DMS53 treated with DMSO at 0.1 percent for 48 hours (cell line): ENCODE results near the gene FMNL1.

ENCODE experiments used
- DNase-seq: peaks from one replicate; lab custom pipeline; 2025; ENCODE audit not compliant: unreplicated experiment; lab: John Stamatoyannopoulos, UW

FMNL1 gene

DNA sequence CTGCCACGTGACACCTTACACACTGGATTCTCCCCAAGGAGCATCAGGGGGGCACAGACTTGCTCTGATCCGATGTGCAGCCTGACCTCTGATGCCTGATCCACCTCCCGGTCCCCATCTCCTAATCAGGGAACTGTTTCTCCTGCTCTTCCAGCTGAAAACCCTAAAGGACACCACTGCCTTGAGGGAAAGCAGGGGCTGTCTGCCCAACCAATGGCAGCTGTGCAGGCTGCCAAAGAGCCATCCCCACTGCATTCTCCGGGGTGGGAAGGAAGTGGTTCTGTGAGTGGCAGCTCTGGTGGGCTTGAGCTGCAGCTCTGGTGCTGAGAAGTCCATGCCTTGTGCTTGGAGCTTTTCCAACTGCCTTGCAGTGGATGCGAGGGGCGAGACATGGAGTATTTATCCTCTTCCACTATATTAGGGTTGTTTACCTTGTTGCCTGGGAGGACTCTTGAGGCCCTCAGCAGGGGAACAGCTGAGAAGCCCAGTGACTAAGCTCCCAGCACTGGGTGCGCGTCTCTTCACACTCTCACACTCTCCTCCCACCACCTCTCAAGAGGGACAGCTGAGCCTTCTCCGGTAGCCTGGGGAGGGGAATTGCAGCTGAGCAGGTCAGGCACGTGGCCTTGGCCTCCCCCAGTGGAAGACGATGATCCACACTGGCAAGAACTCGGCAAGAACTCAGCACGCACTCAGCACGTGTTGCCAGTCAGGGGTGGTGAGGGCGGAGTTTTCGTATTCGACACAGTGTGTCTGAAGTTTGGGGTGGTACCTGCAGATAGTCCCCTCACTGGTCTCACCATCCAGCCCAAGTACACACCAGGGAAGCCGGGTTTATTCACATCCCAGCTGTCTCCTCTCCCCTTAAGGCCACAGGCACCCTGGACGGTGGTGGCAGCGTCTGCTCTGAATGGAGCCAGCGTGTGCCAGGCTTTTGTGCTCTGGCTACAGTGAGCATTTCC is 61.3 kb downstream of the FMNL1 start:
- peak; percentile 89 for DNase-seq

- no peak for DNase-seq
Measured at GRCh38 chr17:45283711-45284110, 62.0 kb downstream of the FMNL1 start.

DNA sequence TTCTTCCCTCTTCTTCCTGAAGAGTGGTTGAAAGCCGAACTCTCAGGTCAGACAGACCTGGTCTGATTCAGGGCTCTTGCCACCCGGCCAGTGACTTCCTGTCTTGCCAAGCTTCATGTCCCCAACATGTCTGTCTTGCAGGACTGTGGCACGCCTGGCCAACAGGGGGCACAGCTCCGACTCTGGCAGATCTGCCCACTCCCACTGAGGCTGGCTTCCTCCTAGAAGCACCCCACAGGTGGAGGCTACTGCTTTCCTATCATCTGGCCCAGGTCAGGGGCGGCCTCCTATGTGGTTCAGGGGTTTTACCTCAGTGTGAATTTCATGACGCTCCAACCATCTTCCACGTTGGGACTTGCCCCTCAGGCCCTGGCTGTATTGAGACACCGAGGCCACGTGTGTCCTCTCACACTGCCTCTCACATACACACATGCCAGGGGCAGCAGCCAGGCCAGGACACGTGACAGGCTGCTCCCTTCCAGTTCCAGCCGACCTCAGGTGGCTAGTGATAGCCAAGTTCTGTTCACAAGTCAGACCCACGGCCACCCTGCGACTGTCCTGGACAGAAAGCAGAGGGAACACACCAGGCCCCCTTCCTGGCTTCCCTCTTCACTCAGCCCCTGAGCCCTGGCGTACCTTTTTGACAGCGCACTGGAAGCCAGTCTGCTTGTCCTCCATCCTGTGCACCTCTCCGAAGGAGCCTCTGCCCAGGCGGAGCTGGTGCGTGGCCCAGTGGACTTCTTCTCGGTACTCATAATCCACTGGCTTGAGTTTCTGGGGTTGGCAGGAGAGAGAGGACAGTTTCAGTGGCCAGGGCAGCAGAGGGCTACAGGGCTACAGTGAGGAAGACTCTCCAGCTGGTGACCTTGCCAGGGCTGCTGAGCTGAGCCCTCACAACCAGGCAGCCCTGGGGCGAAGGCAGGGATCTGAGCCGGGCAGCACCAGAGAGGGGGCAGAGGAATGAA is 62.8 kb downstream of the FMNL1 start:
- no peak for DNase-seq

- no peak for DNase-seq
Measured at GRCh38 chr17:45286286-45286685, 64.6 kb downstream of the FMNL1 start.

DNA sequence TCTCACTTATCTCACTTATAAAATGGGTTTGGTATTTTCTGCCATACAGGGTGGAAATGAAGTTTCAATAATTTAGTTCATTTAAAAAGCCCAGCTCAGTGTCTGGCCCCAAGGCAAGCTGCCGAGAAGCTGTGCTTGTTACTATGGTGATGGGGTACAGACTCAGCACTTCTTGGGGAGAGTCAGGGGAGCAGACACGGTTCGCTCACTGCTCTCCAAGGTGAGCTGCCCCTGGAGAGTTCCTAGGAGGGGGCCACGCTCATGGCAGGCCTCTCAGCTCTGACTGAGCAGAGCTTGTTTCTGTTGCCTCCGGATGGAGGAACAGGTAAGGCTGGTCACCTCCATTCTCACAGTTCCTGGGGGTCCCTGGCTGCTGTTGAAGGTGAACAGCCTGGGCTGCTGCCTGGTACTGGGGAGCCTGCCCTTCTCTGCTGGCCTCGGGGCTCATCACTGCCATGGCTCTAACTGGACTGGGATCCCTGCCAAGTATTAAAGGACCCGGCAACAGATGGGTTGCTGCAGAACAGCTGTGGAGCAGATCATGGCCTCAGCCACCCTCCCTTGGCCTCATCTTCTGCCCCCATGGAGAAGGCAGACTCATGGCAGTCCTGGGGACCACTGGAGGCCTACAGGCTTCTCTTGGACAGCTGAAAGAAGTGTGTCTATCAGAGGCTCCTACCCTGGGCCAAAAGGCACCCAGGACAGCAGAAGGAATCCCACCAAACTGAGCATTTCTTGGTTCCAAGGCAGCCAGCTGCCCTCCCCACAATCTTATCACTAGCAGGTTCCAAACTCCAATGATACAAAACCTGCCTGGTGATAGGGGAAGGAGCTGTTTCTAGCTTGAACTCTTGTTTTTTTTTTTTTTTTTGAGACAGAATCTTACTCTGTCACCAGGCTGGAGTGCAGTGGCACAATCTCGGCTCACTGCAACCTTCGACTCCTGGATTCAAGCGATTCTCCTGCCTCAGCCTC is 66.1 kb downstream of the FMNL1 start:
- DNase-seq: no peak

GRCh38 chr17:45288825-45289224 is 67.1 kb downstream of the FMNL1 start:
- no peak for DNase-seq

DNA sequence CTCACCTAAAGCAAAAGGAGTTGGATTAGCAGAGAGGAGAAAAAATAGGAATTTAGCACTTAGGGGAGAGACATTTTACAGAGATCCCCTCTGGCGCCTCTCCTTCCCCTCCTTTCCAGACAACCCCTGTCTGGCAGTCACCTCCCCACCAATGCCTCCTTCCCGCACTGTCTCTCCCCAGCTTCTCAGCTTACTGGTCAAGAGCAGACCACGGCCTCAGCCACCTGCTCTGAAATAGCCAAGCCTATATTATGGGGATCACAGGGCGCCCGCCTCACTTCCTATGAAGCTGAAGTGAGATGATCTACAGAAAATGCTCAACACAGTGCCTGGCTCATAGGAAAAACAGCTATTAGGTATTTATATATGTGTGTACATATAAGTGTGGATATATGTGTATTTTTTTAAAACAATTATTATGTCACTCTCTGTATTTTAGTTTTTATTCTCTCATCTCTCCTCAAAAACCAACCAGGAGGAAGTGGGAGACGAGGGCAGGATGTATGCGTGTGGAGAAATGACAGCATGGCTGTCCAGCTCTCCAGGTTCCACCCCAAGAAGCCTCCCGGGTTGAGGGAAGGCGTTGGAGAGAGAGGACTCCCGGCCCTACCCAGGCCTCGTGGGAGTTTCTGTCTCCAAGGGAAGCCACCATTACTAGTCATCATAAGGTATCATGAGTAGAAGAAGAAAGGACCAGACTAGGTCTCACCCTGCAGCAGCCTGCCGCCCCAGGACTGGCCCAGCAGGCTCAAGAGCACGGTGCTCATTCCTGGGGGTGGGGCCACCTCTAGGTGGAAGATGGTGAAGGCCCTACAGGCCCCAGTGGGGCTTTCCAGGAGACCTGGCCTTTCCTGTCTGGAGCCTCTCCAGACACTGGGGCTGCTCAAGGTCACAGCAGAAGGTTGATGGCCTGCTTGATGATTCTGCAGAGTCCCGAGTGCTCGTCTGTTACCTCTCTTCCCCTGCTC is 67.9 kb downstream of the FMNL1 start:
- DNase-seq: no peak

- DNase-seq: no peak
Measured at GRCh38 chr17:45290269-45290765, 68.6 kb downstream of the FMNL1 start.

DNA sequence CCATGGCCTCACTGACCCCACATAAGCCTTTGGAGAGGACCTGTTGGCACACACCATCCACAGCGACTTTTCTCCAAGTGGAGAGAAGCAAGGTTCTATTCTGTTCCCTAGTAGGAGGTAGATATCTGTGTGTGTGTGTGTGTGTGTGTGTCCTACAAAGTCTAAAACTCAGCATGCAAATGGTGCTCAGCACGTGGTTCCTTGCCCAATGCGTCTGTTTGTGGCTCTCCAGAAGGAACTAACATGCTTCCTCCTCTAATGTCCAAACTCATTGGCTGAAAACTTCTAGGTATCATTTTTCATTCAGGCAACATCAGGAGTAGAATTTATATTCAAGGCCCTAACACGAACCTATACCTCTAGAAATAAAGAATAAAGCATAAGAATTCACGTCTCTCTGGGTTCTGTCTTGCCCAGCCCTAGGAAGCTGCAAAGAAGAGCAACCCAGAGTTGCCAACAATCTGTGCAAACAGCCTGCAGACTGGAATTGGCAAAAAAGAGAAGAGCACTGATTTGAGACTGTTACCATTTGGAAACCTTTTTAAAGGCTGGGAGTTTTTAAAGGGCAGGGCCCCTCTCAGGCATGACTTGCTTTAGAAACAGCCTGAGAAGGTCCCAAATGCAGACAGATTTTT is 69.6 kb downstream of the FMNL1 start:
- no peak for DNase-seq

GRCh38 chr17:45292696-45293412 is 71.2 kb downstream of the FMNL1 start:
- DNase-seq: no peak

DNA sequence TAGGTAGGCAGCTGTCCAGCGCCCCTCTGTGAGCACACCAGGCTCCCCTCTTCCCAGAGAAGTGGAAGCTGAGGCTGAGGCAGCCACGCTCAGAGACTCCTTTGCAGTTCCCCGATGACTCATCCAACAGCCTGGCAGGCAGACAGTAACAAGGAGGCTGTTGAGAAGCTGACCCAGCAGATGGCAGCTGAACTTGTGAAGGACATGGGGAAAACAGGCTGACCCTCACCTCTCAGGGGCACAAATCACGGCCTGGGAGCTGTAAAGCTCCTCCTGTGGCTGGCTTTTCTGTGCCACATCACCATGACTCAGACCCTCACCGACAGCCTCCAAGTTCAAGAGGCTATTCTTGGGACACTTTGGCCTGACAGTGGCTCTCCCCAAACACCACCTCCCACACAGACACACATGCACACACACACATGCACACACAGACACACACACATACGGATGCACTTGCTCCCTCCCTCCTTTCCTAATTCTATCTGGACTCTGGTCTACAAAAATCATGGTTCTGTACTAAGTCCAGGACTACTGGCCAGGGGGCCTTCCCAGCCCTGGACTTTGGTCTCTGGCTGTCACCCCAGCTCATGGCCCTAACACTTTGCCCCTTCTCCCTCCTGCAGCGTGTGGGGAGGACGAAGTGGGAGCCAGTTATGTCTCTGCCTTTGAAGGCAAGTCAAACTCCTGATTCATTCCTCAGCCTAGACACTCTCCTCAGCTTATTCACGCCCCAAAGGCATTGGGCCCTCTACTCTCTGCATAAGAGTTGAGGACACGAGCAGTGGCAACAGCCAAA is 71.9 kb downstream of the FMNL1 start:
- peak; percentile 87 for DNase-seq

DNA sequence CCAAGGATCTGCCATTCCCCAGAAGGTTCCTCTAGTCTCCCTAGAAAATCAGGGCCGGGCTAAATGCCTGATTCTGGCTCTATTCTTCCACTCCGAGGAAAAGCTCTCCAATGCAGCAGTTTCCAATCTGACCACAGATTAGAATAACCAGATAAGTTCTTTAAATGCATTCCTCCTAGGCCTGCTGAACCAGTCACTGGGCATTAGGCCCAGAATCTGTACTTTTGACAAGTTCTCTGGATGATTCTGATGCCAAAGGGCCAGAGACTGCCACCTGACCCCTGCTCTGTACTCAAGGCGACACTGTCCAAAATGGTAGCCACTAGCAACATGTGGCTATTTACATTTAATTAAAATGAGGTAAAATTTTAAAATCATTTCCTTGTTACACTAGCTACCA is 72.8 kb downstream of the FMNL1 start:
- DNase-seq: no peak

DNA sequence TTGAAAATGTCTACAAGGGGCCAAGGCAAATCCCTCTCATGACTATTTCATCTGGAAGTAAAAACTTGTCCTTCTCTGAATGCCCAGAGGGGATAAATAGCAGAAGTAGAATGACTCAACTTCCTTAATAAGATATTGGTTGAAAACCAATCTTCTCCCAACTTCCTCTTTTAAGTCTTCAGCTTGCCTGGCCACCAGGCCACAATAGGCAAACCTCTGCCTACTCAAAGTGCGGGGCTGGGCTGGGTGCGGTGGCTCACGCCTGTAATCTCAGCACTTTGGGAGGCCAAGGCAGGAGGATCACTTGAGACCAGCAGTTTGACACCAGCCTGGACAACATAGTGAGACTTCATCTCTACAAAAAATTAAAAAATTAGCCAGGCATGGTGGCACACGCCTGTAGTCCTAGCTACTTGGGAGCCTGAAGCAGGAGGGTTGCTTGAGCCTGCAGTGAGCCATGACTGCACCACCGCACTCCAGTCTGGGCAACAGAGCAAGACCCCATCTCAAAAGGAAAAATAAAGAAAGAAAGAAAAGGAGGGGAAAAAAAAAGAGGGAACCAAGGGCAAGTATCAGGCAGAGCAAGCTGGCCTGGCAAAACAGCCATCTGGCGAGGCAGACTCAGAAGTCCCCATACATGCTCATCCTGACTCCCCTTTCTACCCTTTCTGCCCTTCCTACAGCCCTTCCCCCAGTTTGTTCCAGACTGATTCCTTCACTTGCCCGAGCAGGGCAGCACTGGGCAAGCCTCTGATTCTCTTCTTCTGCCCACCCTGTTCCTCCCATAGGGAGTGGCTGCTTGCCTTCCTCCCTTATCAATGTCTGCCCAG is 74.5 kb downstream of the FMNL1 start:
- DNase-seq: no peak

GRCh38 chr17:45296833-45297124 is 75.1 kb downstream of the FMNL1 start:
- DNase-seq: no peak
